DOHH2 (cell line): ENCODE measurements around the gene TSPAN10.

Source experiments
- EZH2phosphoT487 ChIP-seq: fragments of 200-600 bp; sonication (generic); IDR thresholded peaks from 2 replicates; pipeline ENCODE4 v1.6.1; 2017; ENCODE audit warnings: borderline replicate concordance, mild to moderate bottlenecking, antibody characterized with exemption, low read length, moderate library complexity, mixed read lengths
- TF ChIP-seq, protein P1 (sequence below): fragments of 200-600 bp; sonication (generic); IDR thresholded peaks from one replicate; pipeline ENCODE4 v1.5.1; 2014; ENCODE audit warnings: antibody characterized with exemption, mild to moderate bottlenecking, low read depth, low read length; ENCODE audit not compliant: poor library complexity, severe bottlenecking

DNA sequence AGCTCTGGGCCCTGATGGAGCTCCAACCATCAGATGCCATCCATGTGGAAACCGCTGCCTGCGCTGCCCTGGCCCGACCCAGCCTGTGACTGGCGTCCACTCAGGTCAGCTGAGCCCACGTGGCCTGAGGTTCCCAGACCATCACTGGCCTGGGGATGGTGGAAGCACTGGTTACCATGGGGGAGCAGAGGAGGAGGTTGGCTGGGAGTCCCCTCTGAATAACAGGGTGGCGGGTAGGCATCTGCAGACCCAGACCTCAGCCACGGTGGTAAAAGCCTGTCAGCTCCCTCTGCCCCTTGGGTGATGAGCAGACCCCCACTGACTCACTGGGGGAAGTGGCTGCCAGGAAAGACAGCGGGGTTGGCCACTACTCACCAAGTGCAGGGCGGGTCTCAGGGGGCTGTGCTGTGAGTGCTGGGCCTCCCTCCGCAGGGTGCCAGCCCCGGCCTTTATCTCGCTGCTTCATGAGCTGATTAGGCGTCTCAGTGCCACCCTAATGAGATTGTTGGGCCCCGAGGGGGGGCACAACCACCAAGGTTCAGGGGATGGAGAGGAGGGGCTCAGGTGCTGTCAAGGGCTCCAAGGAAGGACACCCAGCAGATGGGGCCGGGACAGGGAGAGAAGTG is 19.2 kb downstream of the TSPAN10 start, which contains the start of gene PDE6G:
- TF ChIP-seq, protein P1, sequence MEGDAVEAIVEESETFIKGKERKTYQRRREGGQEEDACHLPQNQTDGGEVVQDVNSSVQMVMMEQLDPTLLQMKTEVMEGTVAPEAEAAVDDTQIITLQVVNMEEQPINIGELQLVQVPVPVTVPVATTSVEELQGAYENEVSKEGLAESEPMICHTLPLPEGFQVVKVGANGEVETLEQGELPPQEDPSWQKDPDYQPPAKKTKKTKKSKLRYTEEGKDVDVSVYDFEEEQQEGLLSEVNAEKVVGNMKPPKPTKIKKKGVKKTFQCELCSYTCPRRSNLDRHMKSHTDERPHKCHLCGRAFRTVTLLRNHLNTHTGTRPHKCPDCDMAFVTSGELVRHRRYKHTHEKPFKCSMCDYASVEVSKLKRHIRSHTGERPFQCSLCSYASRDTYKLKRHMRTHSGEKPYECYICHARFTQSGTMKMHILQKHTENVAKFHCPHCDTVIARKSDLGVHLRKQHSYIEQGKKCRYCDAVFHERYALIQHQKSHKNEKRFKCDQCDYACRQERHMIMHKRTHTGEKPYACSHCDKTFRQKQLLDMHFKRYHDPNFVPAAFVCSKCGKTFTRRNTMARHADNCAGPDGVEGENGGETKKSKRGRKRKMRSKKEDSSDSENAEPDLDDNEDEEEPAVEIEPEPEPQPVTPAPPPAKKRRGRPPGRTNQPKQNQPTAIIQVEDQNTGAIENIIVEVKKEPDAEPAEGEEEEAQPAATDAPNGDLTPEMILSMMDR, result no peak
- no peak for TF ChIP-seq EZH2phosphoT487
